OCI-LY7 (cell line): ENCODE measurements around the gene RTN4IP1.

ENCODE experiments used
- EZH2phosphoT487 ChIP-seq: fragments of 200-600 bp; sonication (generic); IDR thresholded peaks from 2 replicates; pipeline ENCODE4 v1.6.1; 2018; ENCODE audit warnings: low read depth, borderline replicate concordance, mild to moderate bottlenecking, mixed run types, antibody characterized with exemption, low read length, moderate library complexity, mixed read lengths
- TF ChIP-seq, protein P1 (sequence below): fragments of 200-600 bp; sonication (generic); conservative IDR thresholded peaks from 2 replicates; pipeline ENCODE4 v1.5.1; 2014; ENCODE audit warnings: mild to moderate bottlenecking, antibody characterized with exemption, low read length, moderate library complexity, mixed read lengths

DNA sequence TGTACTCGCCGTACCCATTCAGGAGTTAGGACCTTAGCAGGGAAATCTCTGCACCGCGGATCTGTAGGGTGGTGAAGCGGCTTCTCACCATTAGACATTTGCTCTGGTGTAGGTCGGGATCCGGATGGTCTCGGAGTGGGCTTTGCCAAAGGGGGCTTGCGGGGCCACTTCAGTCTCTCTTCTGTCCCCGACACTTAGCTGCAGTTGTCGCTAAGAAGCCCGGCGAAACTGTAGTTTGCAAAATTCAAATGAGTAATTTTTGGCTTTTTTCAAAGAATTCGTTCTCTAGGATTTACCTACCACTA lies 513 bp upstream of the RTN4IP1 start:
- TF ChIP-seq, protein P1, sequence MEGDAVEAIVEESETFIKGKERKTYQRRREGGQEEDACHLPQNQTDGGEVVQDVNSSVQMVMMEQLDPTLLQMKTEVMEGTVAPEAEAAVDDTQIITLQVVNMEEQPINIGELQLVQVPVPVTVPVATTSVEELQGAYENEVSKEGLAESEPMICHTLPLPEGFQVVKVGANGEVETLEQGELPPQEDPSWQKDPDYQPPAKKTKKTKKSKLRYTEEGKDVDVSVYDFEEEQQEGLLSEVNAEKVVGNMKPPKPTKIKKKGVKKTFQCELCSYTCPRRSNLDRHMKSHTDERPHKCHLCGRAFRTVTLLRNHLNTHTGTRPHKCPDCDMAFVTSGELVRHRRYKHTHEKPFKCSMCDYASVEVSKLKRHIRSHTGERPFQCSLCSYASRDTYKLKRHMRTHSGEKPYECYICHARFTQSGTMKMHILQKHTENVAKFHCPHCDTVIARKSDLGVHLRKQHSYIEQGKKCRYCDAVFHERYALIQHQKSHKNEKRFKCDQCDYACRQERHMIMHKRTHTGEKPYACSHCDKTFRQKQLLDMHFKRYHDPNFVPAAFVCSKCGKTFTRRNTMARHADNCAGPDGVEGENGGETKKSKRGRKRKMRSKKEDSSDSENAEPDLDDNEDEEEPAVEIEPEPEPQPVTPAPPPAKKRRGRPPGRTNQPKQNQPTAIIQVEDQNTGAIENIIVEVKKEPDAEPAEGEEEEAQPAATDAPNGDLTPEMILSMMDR, result no peak
- TF ChIP-seq EZH2phosphoT487, result no peak
